HepG2 (cell line): Measurements from ENCODE around the gene TEF. TPM values are rescaled to one million over a fixed set of nuclear protein-coding genes. Genes with fewer than 3 reads are reported as not detected.
A peak's percentile ranks its signal among the peaks of the same experiment; 100 is the strongest.

Experiments used
- CCDC6 ChIP-seq: sonication (generic); formaldehyde crosslinking; IDR thresholded peaks from 2 replicates; pipeline ENCODE4 v1.8.1; 2022; ENCODE audit warnings: mild to moderate bottlenecking, missing genetic modification reagents, moderate library complexity
- JUN ChIP-seq: sonication (generic); formaldehyde crosslinking; IDR thresholded peaks from 2 replicates; pipeline ENCODE4 v1.4.0; 2020; ENCODE audit warnings: mild to moderate bottlenecking, missing genetic modification reagents
- KAT8 ChIP-seq: IDR thresholded peaks from 2 replicates; pipeline ENCODE4 v1.6.1; 2016; ENCODE audit warnings: missing genetic modification reagents, missing compliant biosample characterization
- MAFG ChIP-seq: sonication (generic); formaldehyde crosslinking; IDR thresholded peaks from 2 replicates; pipeline ENCODE4 v1.5.1; 2020; ENCODE audit warnings: mild to moderate bottlenecking, missing genetic modification reagents
- NFYC ChIP-seq: IDR thresholded peaks from 2 replicates; pipeline ENCODE4 v1.6.1; 2016; ENCODE audit warnings: missing genetic modification reagents, missing compliant biosample characterization
- POGZ ChIP-seq: sonication (generic); formaldehyde crosslinking; IDR thresholded peaks from 2 replicates; pipeline ENCODE4 v1.4.0; 2020; ENCODE audit warnings: mild to moderate bottlenecking, missing genetic modification reagents
- SYNCRIP ChIP-seq: fragments of 200-400 bp; formaldehyde crosslinking; IDR thresholded peaks from 2 replicates; pipeline ENCODE4 v1.6.1; 2018; ENCODE audit warnings: mild to moderate bottlenecking, low read depth, low read length; ENCODE audit not compliant: insufficient read depth
- ZBTB42 ChIP-seq: sonication (generic); formaldehyde crosslinking; IDR thresholded peaks from 2 replicates; pipeline ENCODE4 v1.5.0; 2020; ENCODE audit warnings: mild to moderate bottlenecking, missing genetic modification reagents
- ZNF354B ChIP-seq: sonication (generic); formaldehyde crosslinking; IDR thresholded peaks from 2 replicates; pipeline ENCODE4 v1.8.0; 2022; ENCODE audit warnings: mild to moderate bottlenecking, missing genetic modification reagents
- ZNF432 ChIP-seq: sonication (generic); formaldehyde crosslinking; IDR thresholded peaks from 2 replicates; pipeline ENCODE4 v1.5.0; 2020; ENCODE audit warnings: missing genetic modification reagents, mild to moderate bottlenecking, borderline replicate concordance
- ZNF569 ChIP-seq: sonication (generic); formaldehyde crosslinking; IDR thresholded peaks from 2 replicates; pipeline ENCODE4 v1.5.0; 2020; ENCODE audit warnings: mild to moderate bottlenecking, missing genetic modification reagents, moderate library complexity, borderline replicate concordance
- ZNF788 ChIP-seq: sonication (generic); formaldehyde crosslinking; IDR thresholded peaks from 2 replicates; pipeline ENCODE4 v1.5.0; 2020; ENCODE audit warnings: mild to moderate bottlenecking, missing genetic modification reagents, borderline replicate concordance
- polyA plus RNA-seq, 8 experiments: library from polyadenylated mRNA; depleted of rRNA in 3 of 8; stranded (reverse) in 7 of 8; unstranded in 1 of 8; fragments of >200 nt; fragmentation: Illumina TruSeq in 4 of 8; extraction: Trizol in 4 of 8; gene quantifications; 2 replicates each; pipeline versions ENCODE4 v1.2.1 to v1.2.3, GENCODE V29; 2011 to 2016; ENCODE audit warnings: low read depth in 4 of 8, missing spikeins in 1 of 8, mixed read lengths in 1 of 8; ENCODE audit not compliant: insufficient read depth in 1 of 8
- total RNA-seq, 5 experiments: library from RNA; depleted of rRNA; stranded (reverse); fragments of >200 nt; fragmentation: Illumina TruSeq; extraction: Trizol; gene quantifications; 2 replicates each; pipeline ENCODE4 v1.2.3, GENCODE V29; 2016; ENCODE audit warnings: low read depth in 1 of 5
- TF ChIP-seq, protein P1 (sequence below): sonication (generic); formaldehyde crosslinking; IDR thresholded peaks from 2 replicates; pipeline ENCODE4 v1.5.1; 2020; ENCODE audit warnings: missing genetic modification reagents, mild to moderate bottlenecking, borderline replicate concordance
- TF ChIP-seq, protein P2 (sequence below): sonication (generic); formaldehyde crosslinking; IDR thresholded peaks from 2 replicates; pipeline ENCODE4 v1.5.0; 2020; ENCODE audit warnings: mild to moderate bottlenecking, missing genetic modification reagents, borderline replicate concordance
- TF ChIP-seq, protein P3 (sequence below): sonication (generic); formaldehyde crosslinking; IDR thresholded peaks from 2 replicates; pipeline ENCODE4 v1.5.1; 2020; ENCODE audit warnings: mild to moderate bottlenecking, missing genetic modification reagents, borderline replicate concordance
- TF ChIP-seq, protein P4 (sequence below): sonication (generic); formaldehyde crosslinking; IDR thresholded peaks from 2 replicates; pipeline ENCODE4 v1.4.0; 2020; ENCODE audit warnings: missing genetic modification reagents
- TF ChIP-seq, protein P5 (sequence below): IDR thresholded peaks from 2 replicates; pipeline ENCODE4 v1.6.1; 2012; ENCODE audit warnings: low read depth, low read length, improper control_type of control experiment
- TF ChIP-seq, protein P6 (sequence below): sonication (generic); formaldehyde crosslinking; IDR thresholded peaks from 2 replicates; pipeline ENCODE4 v1.4.0; 2020; ENCODE audit warnings: missing genetic modification reagents, borderline replicate concordance

TEF gene
- total and polyA plus RNA-seq, 2 of the 13 experiments (the other 11 are each of a cell fraction or from before 2014, with no cell fraction given), result 7.6 to 11.2 TPM

DNA sequence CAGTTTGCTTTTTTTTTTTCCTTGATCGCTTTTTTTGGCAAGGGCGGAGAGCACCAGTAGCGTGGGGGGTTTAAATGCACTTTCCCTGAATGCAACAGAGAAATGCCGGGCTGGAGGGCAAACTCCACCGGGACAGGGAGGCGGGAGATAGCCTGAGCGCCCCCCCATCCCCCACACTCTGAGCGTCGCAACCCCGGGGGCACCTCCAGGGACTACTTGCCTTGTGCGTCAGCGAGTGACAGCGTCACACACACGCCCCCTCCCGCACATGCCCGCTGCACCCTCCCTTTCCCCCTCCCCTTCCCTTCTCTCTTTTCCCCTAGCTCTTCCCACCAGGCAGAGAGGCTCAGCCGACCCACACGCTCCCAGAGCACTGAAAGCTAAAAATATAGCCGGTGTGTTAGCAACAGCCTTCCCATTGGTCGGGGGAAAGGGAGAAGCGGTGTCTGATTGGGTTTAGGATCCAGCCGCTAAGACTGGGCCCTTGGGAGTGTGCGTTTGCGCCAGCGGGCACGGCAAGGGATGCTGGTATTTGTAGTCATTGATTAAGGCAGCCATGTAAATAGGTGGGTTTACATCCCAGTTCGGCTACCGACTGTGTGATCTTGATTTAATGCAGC, 66.6 kb downstream of the TEF start (continued):
- TF ChIP-seq, protein P1, sequence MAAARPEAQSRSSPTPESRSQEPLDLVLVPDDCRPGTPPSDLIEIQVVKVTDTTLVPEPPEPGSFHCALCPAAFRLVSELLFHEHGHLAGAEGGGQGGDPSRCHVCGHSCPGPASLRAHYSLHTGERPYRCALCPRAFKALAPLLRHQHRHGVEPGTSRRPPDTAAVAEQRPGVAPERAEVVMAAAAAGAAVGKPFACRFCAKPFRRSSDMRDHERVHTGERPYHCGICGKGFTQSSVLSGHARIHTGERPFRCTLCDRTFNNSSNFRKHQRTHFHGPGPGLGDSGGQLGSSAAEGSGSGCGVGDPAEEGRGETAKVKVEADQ (CRISPR knock-in tag), result no peak
- TF ChIP-seq ZNF569 (CRISPR knock-in tag) (no peak), JUN (CRISPR knock-in tag) (0 out of 2 replicates have a peak, but pooled peaks have one; percentile 32), SYNCRIP (no peak), ZNF432 (CRISPR knock-in tag) (no peak), NFYC (CRISPR knock-in tag) (peak; percentile 90), KAT8 (CRISPR knock-in tag) (peak; percentile 69; the same call in 1 of the 2 replicates), ZBTB42 (CRISPR knock-in tag) (no peak), CCDC6 (CRISPR knock-in tag) (peak; percentile 77), ZNF354B (CRISPR knock-in tag) (no peak), POGZ (CRISPR knock-in tag) (peak; percentile 58; the same call in 1 of the 2 replicates), MAFG (CRISPR knock-in tag) (no peak), ZNF788 (CRISPR knock-in tag) (peak; percentile 89; the same call in 1 of the 2 replicates)
- TF ChIP-seq, protein P2, sequence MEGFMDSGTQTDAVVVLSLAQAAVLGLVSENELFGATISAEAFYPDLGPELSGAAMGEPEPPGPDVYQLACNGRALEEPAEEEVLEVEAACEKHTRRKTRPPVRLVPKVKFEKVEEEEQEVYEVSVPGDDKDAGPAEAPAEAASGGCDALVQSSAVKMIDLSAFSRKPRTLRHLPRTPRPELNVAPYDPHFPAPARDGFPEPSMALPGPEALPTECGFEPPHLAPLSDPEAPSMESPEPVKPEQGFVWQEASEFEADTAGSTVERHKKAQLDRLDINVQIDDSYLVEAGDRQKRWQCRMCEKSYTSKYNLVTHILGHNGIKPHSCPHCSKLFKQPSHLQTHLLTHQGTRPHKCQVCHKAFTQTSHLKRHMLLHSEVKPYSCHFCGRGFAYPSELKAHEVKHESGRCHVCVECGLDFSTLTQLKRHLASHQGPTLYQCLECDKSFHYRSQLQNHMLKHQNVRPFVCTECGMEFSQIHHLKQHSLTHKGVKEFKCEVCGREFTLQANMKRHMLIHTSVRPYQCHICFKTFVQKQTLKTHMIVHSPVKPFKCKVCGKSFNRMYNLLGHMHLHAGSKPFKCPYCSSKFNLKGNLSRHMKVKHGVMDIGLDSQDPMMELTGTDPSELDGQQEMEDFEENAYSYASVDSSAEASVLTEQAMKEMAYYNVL (CRISPR knock-in tag), result 0 out of 2 replicates have a peak, but pooled peaks have one; percentile 33
- TF ChIP-seq, protein P3, sequence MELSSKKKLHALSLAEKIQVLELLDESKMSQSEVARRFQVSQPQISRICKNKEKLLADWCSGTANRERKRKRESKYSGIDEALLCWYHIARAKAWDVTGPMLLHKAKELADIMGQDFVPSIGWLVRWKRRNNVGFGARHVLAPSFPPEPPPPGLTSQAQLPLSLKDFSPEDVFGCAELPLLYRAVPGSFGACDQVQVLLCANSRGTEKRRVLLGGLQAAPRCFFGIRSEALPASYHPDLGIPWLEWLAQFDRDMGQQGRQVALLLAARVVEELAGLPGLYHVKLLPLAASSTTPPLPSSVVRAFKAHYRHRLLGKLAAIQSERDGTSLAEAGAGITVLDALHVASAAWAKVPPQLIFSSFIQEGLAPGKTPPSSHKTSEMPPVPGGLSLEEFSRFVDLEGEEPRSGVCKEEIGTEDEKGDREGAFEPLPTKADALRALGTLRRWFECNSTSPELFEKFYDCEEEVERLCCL (CRISPR knock-in tag), result no peak
- TF ChIP-seq, protein P4, sequence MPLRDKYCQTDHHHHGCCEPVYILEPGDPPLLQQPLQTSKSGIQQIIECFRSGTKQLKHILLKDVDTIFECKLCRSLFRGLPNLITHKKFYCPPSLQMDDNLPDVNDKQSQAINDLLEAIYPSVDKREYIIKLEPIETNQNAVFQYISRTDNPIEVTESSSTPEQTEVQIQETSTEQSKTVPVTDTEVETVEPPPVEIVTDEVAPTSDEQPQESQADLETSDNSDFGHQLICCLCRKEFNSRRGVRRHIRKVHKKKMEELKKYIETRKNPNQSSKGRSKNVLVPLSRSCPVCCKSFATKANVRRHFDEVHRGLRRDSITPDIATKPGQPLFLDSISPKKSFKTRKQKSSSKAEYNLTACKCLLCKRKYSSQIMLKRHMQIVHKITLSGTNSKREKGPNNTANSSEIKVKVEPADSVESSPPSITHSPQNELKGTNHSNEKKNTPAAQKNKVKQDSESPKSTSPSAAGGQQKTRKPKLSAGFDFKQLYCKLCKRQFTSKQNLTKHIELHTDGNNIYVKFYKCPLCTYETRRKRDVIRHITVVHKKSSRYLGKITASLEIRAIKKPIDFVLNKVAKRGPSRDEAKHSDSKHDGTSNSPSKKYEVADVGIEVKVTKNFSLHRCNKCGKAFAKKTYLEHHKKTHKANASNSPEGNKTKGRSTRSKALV (CRISPR knock-in tag), result no peak
- TF ChIP-seq, protein P5, sequence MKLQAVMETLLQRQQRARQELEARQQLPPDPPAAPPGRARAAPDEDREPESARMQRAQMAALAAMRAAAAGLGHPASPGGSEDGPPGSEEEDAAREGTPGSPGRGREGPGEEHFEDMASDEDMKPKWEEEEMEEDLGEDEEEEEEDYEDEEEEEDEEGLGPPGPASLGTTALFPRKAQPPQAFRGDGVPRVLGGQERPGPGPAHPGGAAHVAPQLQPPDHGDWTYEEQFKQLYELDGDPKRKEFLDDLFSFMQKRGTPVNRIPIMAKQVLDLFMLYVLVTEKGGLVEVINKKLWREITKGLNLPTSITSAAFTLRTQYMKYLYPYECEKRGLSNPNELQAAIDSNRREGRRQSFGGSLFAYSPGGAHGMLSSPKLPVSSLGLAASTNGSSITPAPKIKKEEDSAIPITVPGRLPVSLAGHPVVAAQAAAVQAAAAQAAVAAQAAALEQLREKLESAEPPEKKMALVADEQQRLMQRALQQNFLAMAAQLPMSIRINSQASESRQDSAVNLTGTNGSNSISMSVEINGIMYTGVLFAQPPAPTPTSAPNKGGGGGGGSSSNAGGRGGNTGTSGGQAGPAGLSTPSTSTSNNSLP, result peak; percentile 18; the same call in 1 of the 2 replicates
- TF ChIP-seq, protein P6, sequence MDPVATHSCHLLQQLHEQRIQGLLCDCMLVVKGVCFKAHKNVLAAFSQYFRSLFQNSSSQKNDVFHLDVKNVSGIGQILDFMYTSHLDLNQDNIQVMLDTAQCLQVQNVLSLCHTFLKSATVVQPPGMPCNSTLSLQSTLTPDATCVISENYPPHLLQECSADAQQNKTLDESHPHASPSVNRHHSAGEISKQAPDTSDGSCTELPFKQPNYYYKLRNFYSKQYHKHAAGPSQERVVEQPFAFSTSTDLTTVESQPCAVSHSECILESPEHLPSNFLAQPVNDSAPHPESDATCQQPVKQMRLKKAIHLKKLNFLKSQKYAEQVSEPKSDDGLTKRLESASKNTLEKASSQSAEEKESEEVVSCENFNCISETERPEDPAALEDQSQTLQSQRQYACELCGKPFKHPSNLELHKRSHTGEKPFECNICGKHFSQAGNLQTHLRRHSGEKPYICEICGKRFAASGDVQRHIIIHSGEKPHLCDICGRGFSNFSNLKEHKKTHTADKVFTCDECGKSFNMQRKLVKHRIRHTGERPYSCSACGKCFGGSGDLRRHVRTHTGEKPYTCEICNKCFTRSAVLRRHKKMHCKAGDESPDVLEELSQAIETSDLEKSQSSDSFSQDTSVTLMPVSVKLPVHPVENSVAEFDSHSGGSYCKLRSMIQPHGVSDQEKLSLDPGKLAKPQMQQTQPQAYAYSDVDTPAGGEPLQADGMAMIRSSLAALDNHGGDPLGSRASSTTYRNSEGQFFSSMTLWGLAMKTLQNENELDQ (CRISPR knock-in tag), result no peak
